Measurements from ENCODE around the gene MAN1C1. TPM values are rescaled to one million over a fixed set of nuclear protein-coding genes. Genes with fewer than 3 reads are reported as not detected.
A peak's percentile ranks its signal among the peaks of the same experiment; 100 is the strongest.

Gene MAN1C1
- total RNA-seq, 2 experiments from 2014 or later = 5.1 to 5.3 TPM

DNA sequence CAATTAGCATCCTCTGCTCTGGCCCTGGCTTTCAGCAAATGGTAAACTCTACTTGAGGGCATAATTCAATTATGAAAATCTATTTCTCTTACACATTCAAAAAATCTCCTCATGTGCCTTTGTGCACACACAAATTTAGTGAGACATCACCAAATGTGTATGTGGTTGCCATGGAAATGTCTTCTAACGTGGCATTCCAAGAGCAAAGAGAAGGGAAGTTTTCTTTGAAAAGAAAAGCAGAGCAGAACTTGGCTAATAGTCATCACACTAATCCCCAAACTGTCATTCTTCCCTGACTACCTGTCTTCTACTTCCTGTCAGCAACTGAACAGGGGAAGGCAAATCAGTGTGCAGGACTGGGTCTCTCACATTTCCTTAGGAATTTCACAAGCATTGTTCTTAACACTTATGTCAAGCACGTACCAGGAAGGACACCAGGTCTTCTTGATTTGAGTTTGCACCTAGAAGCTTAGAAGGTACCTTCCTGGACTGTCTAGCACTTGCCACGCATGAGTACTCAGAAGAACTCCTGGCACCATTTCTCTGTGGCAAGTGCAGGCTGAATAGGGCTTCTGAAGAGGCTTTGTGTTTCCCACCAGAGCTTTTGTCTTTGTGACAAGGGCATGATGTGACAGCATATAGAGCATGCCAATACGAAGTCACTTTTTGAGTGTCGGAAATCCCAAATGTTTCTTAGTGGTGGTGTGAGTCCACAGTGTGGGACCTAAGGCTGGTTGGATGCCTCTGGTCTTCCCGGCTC lies 32.3 kb downstream of the MAN1C1 start:
- Mint-ChIP-seq H3K9me3 (no peaks in the 10 kb centered on the region), H3K36me3 (peaks cover 2% of the 10 kb centered on the region)

DNA sequence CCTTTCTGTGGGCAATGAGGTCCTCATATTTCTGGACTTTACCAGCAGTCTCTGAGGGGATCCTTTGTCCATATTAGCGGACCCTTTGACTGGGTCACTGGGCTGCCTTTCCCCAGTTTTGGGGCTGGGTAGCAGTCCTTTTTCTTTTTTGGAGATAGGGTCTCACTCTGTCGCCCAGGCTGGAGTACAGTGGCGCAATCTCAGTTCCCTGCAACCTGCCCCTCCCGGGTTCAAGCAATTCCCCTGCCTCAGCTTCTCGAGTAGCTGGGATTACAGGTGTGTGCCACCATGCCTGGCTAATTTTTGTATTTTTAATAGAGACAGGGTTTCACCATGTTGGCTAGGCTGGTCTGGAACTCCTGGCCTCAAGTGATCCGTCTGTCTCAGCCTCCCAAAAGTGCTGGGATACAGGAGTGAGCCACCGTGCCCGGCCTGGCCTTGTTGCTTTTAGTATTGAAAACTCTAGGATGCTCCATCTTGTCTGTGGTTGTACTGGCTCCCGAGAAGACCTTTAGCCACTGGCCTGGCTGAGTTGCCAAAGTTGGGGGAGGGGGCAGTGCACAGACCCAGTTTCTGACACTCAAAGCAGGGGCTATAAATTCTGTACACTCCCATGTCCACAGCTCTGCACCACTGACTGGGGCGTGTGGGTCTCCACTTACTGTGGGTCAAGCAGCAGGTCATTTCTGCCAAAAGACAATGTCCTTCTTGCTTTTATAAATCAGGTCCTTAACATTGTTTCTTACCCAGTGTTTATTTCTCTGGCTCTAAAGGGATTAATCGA lies 33.1 kb downstream of the MAN1C1 start:
- Mint-ChIP-seq H3K27me3 (no peaks in the 10 kb centered on the region), H3K9me3 (no peaks in the 10 kb centered on the region), H3K36me3 (peaks cover 2% of the 10 kb centered on the region), H3K4me1 (peaks cover 26% of the 10 kb centered on the region), H3K4me3 (no peak overlapping the region), H3K27ac (no peak overlapping the region)
- DNase-seq = no peak

More for the DNA sequence above, 32.3 kb downstream of the MAN1C1 start:
- Mint-ChIP-seq H3K4me3 (no peak overlapping the region), H3K27ac (no peak overlapping the region), H3K27me3 (no peaks in the 10 kb centered on the region), H3K4me1 (peaks cover 30% of the 10 kb centered on the region)
- DNase-seq = no peak

DNA sequence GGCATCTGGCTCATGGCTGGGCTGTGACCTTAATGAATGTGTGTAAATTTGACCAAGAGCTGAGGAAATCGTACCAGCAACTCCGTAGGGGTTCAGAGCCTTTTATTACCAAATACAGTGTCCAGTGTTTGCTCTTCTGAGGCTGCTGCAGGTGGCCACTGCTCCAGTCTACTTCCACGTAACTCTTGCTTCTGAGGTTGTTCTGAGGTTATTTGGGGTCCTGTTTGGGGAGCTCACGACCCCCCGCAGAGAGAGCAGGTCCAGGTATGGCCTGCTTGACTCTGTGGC lies 33.6 kb downstream of the MAN1C1 start:
- H3K4me1 Mint-ChIP-seq = peaks cover 28% of the 10 kb centered on the region
- H3K9me3 Mint-ChIP-seq = no peaks in the 10 kb centered on the region
- DNase-seq = no peak
- H3K4me3 Mint-ChIP-seq = no peak overlapping the region
- H3K27me3 Mint-ChIP-seq = no peaks in the 10 kb centered on the region
- H3K27ac Mint-ChIP-seq = no peak overlapping the region
- H3K36me3 Mint-ChIP-seq = peaks cover 2% of the 10 kb centered on the region

DNA sequence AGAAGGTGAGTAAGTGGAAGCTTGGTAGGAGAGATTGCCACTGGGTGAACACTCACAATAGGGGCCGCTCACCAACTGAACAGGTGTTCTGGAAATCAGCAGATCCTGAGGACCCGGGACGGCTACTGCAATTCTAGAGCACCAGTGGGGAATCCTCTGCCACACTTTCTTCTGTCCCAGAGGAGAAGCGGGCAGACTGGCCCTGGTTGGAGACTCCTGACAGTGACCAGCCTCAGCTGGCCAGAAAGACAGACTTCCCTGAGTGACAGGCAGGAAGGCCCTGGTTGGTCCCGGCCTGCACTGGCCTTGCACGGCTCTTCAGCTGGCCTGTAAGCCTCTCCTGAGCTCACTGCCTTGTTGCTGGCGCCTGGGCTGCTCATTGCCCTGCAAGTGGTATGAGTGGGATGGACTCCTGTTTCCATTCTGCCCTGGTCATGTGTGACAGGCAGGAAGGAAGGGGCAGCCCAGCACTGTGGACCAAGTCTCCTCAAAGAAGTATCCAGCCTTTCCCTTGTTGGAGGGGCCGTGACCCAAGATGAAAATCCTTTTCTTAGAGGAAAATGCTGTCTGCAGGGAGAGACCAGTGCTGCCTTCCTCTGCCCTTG lies 34.5 kb downstream of the MAN1C1 start:
- H3K36me3 Mint-ChIP-seq = peaks cover 2% of the 10 kb centered on the region
- H3K27me3 Mint-ChIP-seq = no peaks in the 10 kb centered on the region
- no peaks in the 10 kb centered on the region for H3K9me3 Mint-ChIP-seq
- H3K4me1 Mint-ChIP-seq = peaks cover 26% of the 10 kb centered on the region
- no peak for DNase-seq
- H3K4me3 Mint-ChIP-seq = no peak overlapping the region
- no peak overlapping the region for H3K27ac Mint-ChIP-seq

DNA sequence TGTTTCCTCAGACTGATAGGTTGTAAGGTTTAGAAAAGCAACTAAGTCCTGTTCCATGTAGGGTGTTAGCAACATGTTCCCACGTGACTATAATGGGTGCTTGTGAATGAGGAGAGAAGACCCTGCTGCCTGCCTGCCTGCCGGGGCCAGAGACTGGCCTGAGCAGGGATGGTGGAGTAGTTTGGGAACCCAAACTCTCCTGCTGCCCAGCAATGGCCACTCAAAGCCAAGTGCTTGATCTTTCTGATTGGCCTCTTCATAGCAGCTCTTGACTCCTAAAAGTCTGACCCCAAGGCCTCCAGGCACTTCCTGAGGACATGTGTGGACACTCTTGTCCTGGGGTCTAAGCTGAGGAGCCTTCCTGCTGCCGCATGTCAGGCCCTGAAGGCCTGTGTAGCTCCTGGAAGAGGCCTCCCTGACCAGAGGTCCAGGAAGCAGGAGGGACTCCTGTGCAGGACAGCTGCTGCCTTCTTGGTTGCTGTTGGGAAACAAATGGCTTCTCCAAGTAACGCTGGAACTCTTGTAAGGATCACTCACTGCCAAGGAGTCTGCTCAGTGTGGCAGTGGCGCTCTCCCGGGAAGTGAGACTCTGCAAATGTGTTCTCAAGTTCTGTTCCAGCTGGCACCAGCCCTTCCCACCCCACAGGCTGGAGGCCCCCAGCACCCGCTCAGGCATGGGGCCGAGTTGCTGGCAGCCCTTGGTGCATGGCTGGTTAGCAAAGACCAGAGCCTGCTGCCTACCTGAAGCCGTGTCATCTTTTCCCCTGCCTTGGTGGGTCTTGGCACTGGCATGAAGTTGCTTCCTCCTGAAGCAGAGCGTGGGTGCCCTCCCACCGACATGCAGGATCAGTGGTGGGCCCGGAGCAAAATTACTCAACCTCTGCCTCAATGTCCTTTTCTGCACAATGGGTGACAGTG lies 35.5 kb downstream of the MAN1C1 start:
- H3K9me3 Mint-ChIP-seq = no peaks in the 10 kb centered on the region
- DNase-seq = no peak
- no peaks in the 10 kb centered on the region for H3K27me3 Mint-ChIP-seq
- no peak overlapping the region for H3K4me3 Mint-ChIP-seq
- H3K27ac Mint-ChIP-seq = no peak overlapping the region
- H3K4me1 Mint-ChIP-seq = peaks cover 24% of the 10 kb centered on the region
- peaks cover 2% of the 10 kb centered on the region for H3K36me3 Mint-ChIP-seq

DNA sequence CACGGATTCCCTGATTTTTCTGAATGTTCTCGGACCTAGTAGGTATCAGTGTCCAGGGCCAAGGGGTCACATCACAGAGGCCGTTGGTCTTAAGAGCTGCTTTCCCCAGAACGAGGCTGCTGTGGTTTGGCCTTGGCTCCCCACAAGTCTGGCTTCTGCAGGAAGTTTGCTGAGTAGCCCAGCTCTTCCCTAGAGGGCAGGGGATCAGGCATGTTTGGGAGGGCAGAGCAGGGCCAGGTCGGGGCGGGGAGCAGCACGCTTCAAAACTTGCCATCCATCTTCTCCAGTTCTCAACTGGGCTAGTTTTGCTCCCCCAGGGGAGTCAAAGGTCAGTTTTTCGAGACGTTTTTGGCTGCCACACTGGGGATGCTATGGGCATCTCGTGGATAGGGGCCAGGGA lies 37.0 kb downstream of the MAN1C1 start:
- H3K36me3 Mint-ChIP-seq = peaks cover 2% of the 10 kb centered on the region
- no peaks in the 10 kb centered on the region for H3K9me3 Mint-ChIP-seq
- H3K27me3 Mint-ChIP-seq = no peaks in the 10 kb centered on the region
- H3K4me1 Mint-ChIP-seq = peaks cover 28% of the 10 kb centered on the region
- no peak for DNase-seq
- no peak overlapping the region for H3K4me3 Mint-ChIP-seq
- no peak overlapping the region for H3K27ac Mint-ChIP-seq

DNA sequence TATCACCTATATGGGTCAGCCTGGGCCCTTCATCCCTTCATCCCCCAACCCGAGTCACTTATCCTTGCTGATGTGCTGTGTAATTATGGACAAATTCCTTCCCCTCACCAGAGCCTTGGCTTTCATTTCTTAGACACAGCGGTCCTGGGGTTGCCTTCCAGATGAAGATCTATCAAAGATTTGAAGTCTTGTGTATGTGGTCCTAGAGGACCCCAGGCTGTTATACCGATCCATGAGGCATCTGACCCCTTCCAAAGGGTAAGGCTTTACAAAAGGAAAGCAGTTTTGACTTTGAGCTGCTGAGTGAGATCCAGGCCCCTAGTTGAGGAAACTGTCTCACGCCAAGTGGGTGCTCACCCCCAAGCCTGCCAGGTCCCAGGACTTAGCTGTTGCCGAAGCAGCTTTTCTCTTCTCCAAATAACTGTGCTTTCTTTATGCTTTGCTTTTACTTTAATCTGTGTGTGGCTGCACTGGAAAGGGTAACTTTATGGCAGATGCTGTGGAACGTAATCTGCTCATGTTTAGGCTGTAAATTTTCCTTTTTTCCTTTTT lies 37.6 kb downstream of the MAN1C1 start:
- no peak for DNase-seq
- H3K4me1 Mint-ChIP-seq = peaks cover 24% of the 10 kb centered on the region
- no peak overlapping the region for H3K27ac Mint-ChIP-seq
- H3K36me3 Mint-ChIP-seq = peaks cover 2% of the 10 kb centered on the region
- H3K4me3 Mint-ChIP-seq = no peak overlapping the region
- no peaks in the 10 kb centered on the region for H3K9me3 Mint-ChIP-seq
- no peaks in the 10 kb centered on the region for H3K27me3 Mint-ChIP-seq

DNA sequence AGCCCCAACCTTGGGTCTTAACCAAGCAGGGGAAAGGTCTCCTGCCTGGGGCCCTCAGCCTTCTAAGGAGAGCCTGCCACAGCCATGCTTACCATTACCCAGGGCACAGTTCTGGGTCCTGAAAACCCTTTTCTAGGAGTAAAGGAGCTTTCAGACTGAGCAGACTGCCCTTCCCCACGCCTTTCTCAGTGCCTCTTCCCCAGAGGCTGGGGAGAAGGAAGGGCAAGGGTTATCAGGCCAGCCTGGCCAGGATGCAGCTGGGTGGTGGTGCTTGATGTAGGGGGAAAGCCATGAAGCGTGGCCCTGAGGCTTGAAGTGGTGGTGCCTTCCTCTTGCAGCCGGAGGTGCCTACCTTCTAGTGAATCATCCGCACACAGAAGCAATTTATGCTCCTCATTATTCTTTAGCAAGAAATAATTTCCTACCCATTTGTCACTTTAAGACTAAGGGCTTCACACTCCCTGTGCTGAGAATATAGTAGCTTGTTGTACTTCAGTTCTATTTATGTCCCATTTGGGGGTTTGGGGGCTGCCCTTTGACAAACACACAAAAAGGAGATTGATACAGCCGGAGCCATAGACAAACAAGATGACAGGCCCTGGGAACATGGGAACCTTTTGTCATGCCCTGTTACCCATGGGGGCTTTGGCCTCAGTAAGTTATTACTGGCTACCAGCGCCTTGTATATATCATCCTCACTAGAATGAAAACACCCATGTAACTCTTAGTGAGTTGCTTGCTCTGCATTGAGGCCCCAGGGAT lies 40.7 kb downstream of the MAN1C1 start:
- Mint-ChIP-seq H3K9me3 (no peaks in the 10 kb centered on the region), H3K4me1 (peaks cover 21% of the 10 kb centered on the region), H3K4me3 (no peak overlapping the region), H3K36me3 (peaks cover 2% of the 10 kb centered on the region), H3K27me3 (no peaks in the 10 kb centered on the region), H3K27ac (no peak overlapping the region)
- DNase-seq = no peak

DNA sequence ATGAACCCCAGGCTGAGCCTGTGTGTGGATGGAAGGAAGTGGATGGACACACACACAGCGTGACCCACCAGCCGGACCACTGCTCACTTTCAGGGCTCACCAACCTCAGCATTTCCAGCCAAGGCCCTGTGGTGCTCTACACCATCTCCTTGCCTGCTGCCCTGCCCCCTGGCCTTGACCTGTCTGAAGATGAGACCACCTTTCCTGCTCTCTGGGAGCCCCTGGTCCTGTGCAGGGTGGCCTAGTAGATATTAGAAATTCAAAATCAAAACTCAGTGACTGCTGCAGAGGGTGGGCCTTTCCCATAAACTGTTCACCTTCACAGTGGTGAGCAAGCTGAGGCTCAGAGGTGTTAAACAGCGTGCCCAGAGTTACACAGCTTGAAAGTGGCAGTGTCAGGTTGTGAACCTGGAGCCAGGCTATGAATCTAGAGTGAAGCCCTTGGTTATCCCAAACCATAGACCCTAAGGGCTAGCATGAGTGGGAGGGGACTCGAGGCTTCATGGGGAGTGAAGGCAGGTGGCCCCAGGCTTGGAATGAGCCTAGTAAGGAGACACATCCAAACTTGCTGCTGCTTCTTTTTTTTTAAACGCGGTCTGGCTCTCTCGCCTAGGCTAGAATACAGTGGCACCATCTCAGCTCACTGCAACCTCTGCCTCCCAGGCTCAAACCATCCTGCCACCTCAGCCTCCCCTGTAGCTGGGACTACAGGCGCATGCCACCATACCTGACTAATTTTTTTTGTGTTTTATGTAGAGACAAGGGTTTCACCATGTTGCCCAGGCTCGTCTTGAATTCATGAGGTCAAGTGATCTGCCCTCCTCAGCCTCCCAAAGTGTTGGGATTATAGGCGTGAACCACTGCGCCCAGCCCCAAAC lies 41.5 kb downstream of the MAN1C1 start:
- Mint-ChIP-seq H3K4me3 (no peak overlapping the region), H3K36me3 (peaks cover 2% of the 10 kb centered on the region), H3K27me3 (no peaks in the 10 kb centered on the region), H3K9me3 (no peaks in the 10 kb centered on the region), H3K4me1 (peaks cover 22% of the 10 kb centered on the region), H3K27ac (peak overlapping the region; percentile 4)
- no peak for DNase-seq

DNA sequence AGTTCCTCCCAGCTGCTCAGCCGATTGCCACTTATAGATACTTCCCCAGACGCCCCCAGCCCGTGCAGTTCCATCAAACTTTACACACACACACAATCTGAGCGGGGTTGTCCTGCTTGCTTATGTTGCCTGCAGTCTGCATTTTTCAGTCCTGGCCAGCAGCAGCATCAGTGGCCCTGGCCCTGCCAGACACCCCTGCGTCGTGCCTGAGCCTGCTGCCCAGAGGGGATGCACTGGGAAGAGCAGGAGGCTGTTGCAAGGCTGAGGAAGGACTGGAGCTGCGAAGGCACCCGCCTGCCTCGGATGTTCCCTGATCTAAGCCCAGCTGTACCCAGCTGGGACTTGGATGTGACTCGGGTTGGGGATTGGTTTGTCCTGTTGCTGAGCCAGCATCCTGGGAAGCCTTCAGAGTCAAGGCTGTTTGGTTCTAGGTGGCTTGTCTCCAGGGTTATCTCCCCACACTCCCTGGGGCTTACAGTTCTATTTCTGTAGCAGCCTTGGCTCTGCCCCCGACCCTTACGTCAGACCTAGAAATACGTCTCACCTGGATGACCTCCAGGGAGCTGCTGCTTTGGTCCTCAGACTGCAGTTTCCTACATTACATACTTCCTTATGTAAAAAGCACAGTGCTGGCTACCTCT lies 42.3 kb downstream of the MAN1C1 start:
- Mint-ChIP-seq H3K4me1 (peaks cover 30% of the 10 kb centered on the region), H3K9me3 (no peaks in the 10 kb centered on the region), H3K36me3 (peaks cover 2% of the 10 kb centered on the region), H3K27me3 (no peaks in the 10 kb centered on the region), H3K4me3 (no peak overlapping the region), H3K27ac (peak overlapping the region; percentile 4)
- no peak for DNase-seq

DNA sequence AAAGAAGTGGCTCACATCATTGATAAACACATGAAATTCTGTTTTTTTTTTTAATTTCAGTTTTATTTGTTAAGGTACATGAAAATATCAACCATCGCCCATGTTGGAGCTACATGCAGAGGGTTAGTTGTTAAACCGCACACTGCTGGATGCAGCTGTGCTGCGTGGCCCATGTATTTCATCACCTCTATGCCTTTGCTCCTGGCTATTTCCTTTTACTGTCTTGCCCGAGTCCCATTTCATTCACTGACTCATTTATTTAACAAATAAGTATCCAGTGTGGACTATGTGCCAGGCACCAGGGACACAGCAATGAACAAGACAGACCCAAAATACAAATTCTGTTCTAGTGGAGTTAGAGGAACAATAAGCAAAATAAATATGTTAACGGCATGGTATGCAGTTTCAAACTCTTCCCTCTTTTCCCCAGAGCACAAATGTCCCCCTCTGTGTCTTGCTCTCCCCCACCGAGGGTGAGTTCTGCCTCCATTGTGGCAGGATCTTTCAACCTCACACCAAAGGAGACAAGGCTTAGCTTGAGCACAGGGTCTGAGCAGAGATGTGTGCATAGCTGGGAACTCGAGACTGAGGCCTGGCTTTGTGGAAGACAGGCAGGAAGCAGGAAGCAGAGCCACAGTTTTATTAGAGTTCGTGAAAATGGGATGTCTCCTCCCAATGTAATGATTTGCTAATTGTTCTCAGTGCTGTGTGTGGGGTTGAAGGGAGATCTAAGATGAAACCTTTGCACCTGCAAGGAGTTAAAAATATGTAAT lies 44.6 kb downstream of the MAN1C1 start:
- no peak overlapping the region for H3K27ac Mint-ChIP-seq
- H3K4me3 Mint-ChIP-seq = no peak overlapping the region
- H3K9me3 Mint-ChIP-seq = no peaks in the 10 kb centered on the region
- no peak for DNase-seq
- no peaks in the 10 kb centered on the region for H3K27me3 Mint-ChIP-seq
- no peaks in the 10 kb centered on the region for H3K36me3 Mint-ChIP-seq
- peaks cover 42% of the 10 kb centered on the region for H3K4me1 Mint-ChIP-seq

DNA sequence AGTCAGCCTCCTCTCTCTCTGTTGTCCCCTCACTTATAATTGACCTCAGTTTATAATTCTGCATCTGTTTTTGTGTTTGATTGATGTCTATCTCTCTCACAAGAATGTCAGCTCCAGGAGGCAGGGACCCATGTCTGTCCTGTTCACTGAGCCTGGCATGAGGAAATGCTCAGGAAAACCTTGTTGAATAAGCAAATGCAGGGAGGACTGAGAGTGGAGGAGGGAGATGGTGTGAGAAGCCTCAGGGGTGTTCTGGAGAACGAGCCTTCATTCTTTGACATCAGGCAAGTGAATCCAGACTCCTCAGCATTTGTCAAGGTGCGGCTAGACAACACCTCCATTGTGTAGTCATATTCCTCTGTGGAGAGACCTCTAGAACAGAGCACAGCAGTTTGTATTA lies 45.5 kb downstream of the MAN1C1 start:
- no peak for DNase-seq
- no peak overlapping the region for H3K27ac Mint-ChIP-seq
- no peak overlapping the region for H3K4me3 Mint-ChIP-seq
- no peaks in the 10 kb centered on the region for H3K27me3 Mint-ChIP-seq
- no peaks in the 10 kb centered on the region for H3K9me3 Mint-ChIP-seq
- peaks cover 47% of the 10 kb centered on the region for H3K4me1 Mint-ChIP-seq
- H3K36me3 Mint-ChIP-seq = peaks cover 2% of the 10 kb centered on the region

Data from activated naive CD8-positive, alpha-beta T cell treated with anti-CD3 and anti-CD28 coated beads for 36 hours (primary cell).